SK-N-MC (cell line): ENCODE data around the gene SAMMSON.

Experiments used
- EZH2 ChIP-seq: fragments of 200-600 bp; sonication (generic); IDR thresholded peaks from one replicate; pipeline ENCODE4 v1.6.1; 2017; ENCODE audit warnings: antibody characterized with exemption
- POLR2AphosphoS5 ChIP-seq: IDR thresholded peaks from 2 replicates; pipeline ENCODE4 v1.6.1; 2012; ENCODE audit warnings: mild to moderate bottlenecking, low read depth, low read length, borderline replicate concordance

GRCh38 chr3:70090322-70090913 lies 90.9 kb downstream of the SAMMSON start:
- TF ChIP-seq EZH2 (no peak), POLR2AphosphoS5 (no peak)
